GM18505 (cell line): ENCODE data around the gene LMTK2.
"Not testable (repeated sequence)": the region's sequence is repeated elsewhere in the genome, so short reads cannot be mapped to it uniquely, and the experiment has no call there.

Experiments
- ATAC-seq: cut with Tn5 transposase; IDR thresholded peaks from one replicate; pipeline ENCODE4 v1.9.1; 2021; ENCODE audit not compliant: unreplicated experiment
- POLR2A ChIP-seq: IDR thresholded peaks from 4 replicates; pipeline ENCODE4 v1.6.1; 2011; ENCODE audit warnings: borderline replicate concordance; ENCODE audit not compliant: insufficient read depth, insufficient read length; ENCODE audit errors: extremely low read depth

The LMTK2 gene

GRCh38 chr7:98211676-98212531 is 105.2 kb downstream of the LMTK2 start:
- no peak for ATAC-seq
- no peak for TF ChIP-seq POLR2A

DNA sequence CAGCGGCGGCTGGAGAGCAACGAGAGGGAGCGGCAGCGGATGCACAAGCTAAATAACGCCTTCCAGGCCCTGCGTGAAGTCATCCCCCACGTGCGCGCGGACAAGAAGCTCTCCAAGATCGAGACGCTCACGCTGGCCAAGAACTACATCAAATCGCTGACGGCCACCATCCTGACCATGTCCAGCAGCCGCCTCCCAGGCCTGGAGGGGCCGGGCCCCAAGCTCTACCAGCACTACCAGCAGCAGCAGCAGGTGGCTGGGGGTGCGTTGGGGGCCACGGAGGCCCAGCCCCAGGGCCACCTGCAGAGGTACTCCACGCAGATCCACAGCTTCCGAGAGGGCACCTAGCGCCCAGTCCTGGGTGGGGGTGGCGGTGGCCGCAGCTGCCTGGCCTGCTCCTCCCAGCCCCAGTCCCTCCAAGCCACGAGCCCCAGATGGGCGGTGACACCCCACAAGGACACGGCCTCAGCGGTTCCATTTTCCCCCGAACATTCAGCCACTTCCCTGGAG is 105.9 kb downstream of the LMTK2 start:
- ATAC-seq: no peak
- TF ChIP-seq POLR2A: no peak

- TF ChIP-seq POLR2A: no peak
- ATAC-seq: no peak
These were observed 106.7 kb downstream of the LMTK2 start for GRCh38 chr7:98213296-98213887.

- TF ChIP-seq POLR2A: no peak
- ATAC-seq: no peak
These were observed 107.5 kb downstream of the LMTK2 start for GRCh38 chr7:98213888-98214810.

GRCh38 chr7:98214811-98215321 is 108.2 kb downstream of the LMTK2 start:
- ATAC-seq: no peak
- TF ChIP-seq POLR2A: no peak

- ATAC-seq: no peak
- TF ChIP-seq POLR2A: peak; percentile 11
These were observed 109.2 kb downstream of the LMTK2 start for GRCh38 chr7:98215561-98216495.

DNA sequence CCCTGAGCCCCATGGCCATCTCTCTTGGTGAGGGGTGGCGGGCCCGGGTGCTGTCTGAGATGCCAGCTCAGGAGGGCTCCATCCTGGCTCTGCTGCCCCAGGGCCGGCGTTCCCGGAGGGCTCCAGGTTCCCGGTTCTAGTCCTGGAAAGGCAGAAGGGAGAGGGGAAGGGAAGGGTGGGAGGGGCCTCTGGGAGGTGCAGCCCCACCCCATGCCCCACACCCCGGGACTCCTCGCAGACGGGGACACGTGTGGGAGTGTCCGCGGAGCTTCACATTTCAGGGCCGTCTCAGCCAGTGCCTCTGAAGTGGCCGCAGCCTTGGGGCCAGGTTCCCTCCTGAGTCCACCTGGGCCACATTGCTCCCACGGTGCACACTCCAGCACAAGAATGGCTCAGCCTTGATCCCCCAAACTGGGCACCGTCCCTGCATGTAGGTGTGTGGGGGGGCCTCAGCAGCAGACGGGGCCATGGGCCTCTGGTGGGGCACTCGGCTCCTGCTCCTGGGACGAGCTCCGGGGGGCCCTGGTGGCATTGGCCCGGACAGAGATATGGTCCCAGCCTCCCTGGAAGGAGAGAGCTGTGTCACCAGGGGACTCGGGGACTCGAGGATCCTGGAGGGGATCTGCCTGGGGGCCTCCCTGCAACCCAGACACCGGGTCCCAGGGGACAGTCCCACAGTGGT is 110.4 kb downstream of the LMTK2 start:
- TF ChIP-seq POLR2A: no peak
- no peak for ATAC-seq

DNA sequence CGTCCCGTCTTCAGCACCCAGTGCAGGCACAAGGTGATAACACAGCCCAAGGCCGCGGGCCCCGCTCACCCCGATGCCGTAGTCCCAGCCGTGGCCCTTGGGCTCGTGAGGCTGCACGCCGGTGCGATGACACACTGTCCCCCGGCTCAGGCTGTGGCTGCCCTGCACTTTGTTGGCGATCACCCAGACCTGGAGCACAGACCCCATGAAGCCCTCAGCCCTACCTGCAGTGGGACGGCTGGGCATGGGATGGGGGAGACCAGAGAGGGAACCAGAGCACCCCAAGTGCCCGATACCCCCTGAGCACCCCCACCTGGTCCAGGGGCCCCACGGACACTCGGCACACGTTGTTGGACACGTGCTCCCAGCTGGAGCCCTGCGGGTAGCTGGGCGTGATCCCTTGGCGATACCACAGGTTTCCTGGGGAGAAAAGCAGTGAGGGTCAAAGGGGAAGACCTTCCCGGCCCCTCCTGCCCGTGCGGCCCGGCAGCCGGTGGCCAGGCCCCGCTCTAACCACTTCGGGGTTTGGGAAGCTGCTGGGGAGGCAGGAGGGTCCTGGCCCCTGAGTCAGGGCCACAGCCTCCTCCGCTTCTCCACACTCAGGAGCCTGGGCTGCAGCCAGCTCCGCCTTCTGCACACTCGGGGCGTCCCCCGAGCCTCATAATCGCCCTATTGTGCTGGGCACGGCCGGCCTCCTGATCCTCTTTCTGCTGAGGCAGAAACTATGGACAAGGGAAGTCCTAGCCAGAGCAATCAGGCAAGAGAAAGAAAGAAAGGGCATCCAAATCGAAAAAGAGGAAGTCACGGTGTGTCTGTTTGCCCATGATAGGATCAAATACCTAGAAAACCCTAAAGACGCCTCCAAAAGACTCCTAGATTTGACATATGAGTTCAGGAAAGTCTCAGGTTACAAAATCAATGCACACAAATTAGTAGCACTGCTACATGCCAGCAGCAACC is 111.2 kb downstream of the LMTK2 start:
- no peak for TF ChIP-seq POLR2A
- ATAC-seq: no peak

- ATAC-seq: not testable (repeated sequence)
These were observed 112.7 kb downstream of the LMTK2 start for GRCh38 chr7:98219382-98219781.

DNA sequence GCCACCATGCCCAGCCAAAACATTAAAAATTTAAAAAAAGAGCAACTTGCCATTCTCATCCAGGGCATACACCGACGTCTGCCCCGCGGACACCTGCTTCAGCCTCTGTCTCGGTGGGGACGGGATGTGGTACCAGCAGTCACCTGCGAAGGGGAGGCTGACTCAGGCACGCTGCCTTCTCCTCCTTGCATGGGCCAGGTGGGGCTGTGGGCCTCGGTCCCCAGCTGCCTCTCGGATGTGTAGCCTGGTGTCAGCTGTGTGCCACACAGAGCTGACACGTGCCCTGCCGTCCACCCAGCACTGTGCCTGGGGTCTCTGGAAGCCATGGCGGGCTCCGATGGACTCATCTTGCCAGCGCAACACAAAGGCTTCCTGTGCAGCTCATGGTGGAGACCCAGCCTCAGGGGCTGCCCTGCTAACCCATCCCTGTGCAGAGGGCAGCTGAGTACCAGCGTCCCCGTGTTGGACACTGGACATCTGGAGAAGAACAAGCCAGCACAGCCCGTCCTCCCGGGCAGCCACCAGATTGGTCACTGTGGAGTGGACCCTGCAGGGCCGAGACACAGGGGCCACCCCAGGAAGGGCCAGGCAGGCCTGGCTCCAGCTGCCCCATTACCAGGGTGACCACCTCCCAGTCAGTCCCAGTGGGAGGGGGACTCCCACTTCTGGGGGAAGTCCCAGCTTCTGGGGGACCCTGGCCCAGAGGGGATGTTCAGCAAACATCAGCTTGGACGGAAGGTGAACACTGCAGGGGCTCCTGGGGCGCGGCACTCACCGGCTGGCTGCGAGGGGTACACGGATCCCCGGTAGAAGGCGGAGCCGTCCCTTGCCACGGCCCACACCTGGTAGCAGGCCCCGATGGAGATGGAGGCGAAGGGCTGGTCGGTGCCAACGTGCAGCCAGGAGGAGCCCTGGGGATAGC is 115.2 kb downstream of the LMTK2 start:
- no peak for TF ChIP-seq POLR2A
- ATAC-seq: no peak
